ENCODE results near the gene ARHGEF40. TPM values are rescaled to one million over a fixed set of nuclear protein-coding genes. Genes with fewer than 3 reads are reported as not detected.

Gene ARHGEF40
- total RNA-seq, 8 experiments from 2014 or later = 15.0 to 61.4 (median 24.8) TPM

DNA sequence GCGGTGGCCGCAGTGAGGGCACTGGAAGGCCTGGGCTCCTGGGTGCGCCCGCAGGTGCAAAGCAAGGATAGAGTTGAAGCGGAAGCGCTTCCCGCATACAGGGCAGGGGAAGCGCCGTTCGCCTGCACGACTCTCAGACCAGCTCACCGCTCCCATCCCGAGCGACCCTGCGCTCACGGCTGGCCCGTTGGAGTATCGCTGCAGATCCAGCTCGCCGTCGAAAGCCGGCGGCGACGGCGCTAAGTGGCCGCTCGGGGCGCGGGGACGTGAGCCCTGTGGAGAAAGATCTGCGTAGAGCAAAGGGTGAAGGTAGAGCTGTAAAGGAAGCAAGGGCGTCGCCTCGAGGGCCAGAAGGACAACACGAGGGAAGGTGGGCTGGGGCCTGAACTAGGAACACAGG lies 22.9 kb downstream of the ARHGEF40 start:
- Histone ChIP-seq H3K27ac (peak overlapping the region in 1 of 2 donors; percentile 24), H3K4me1 (replicated peaks in 1 of 2) (peaks cover 48 to 49% of the 10 kb centered on the region in 2 donors), H3K4me3 (no peak overlapping the region)
- 53 to 100% (median 80%) methylated on average over 2 to 20 of the region's 36 CpGs; no CpG with 5 or more reads in 3 of the 10 experiments for WGBS, 10 experiments
- no peak for ATAC-seq (replicated peaks in 6 of 8)
- in situ Hi-C loops (cut with MboI; ENCODE audit: low pct_unique_long_range_greater_than_20kb in 2 of 9, low sequenced_read_pairs in 9 of 9, unreplicated experiment in 9 of 9) = no loop called here

DNA sequence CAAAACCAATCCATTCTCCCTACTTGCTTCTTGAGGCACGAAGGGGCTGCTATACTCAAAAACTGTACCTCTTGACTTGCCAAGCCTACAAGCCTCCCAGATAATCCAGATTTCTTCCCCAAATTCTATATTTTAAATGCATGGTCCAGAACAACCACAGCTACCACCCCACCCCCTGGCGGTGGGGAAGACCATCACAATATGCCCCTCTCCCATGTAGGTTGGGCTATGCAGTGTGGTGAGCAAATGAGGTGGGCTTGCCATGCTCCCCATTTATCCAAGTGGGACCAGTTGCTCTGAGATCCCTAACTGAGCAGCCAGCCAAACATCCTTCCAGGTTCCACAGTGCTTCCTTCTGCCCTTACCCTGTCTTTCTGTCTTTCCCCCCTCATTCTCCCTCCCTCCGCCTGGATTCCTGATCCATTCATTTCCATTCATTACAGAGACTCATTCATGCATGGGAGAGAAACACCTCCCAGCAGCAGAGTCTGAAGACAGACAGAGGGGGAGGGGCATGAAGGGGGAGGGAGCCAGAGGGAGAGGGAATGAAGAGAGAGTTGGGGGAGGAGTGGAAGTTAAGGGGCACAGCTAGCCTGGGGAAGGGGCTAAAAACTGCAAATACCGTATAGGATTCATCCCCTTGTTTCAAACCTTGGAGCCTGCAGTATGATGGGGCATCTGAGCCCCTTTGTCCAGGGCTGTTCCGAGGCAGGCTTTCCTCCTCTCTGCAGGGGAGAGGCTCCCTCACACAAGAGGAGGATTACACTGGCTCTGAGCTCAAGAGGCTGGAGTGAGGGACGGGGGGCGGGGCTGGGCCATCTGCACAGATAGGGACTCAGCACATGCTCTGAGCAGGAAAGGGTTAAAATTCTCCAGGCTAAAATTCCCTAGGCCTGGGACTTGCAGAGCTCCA lies 23.9 kb downstream of the ARHGEF40 start:
- peak overlapping the region; percentile 47 to 86 for H3K27ac ChIP-seq
- peak; percentile 24 to 81 (median 76) for ATAC-seq (replicated peaks in 6 of 8)
- peak overlapping the region; percentile 13 to 31 (median 25) for H3K4me3 ChIP-seq
- H3K4me1 ChIP-seq (replicated peaks in 1 of 2) = peaks cover 44 to 45% of the 10 kb centered on the region in 2 donors
- in situ Hi-C loops (cut with MboI; ENCODE audit: low pct_unique_long_range_greater_than_20kb in 2 of 9, low sequenced_read_pairs in 9 of 9, unreplicated experiment in 9 of 9) = no loop called here
- WGBS, 10 experiments = 0 to 67% (median 20%) methylated on average over 1 to 2 of the region's 7 CpGs; no CpG with 5 or more reads in 5 of the 10 experiments

DNA sequence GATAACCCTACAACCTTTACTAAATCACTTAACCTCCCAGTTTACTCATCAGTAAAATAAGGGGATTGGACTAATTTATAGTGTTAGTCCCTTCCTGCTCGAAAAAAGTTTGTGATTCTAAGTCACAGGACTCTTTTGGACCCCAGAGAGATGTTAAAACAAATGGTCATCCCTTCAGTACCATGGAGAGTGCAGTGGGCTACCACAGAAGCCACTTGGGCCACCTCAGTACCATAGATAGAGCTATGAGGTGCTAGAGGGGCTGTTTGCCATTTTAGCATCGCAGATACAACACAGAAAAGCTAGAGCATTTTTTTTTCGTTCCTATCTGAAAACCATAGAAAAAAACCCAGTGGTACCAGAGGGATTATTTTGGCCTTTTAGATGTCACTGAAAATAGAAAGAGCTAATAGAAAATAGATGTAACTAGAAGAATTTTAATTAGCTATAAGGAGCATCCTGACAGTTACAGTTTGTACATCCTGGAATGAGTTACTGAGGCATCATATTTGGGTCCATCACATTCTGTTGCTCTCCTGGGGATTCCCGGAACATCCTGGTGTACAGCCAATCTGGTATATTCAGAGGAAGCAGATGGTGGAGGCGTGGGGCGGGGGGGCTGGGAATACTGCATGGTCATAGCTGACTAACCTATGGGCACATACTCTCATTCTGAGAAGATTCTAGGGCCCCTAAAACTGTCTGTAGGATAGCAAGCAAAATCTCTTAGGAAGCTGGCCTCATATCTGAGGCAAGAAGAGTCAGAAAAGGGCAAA lies 25.5 kb downstream of the ARHGEF40 start:
- peak overlapping the region in 1 of 2 donors; percentile 30 for H3K27ac ChIP-seq
- in situ Hi-C loops (cut with MboI; ENCODE audit: low pct_unique_long_range_greater_than_20kb in 2 of 9, low sequenced_read_pairs in 9 of 9, unreplicated experiment in 9 of 9) = no loop called here
- peaks cover 51 to 52% of the 10 kb centered on the region in 2 donors for H3K4me1 ChIP-seq (replicated peaks in 1 of 2)
- ATAC-seq (replicated peaks in 6 of 8) = peak in 1 of 8 experiments; percentile 22
- H3K4me3 ChIP-seq = no peak overlapping the region
- 19 to 90% (median 66%) methylated on average over 1 to 3 of the region's 6 CpGs; no CpG with 5 or more reads in 1 of the 10 experiments for WGBS, 10 experiments

DNA sequence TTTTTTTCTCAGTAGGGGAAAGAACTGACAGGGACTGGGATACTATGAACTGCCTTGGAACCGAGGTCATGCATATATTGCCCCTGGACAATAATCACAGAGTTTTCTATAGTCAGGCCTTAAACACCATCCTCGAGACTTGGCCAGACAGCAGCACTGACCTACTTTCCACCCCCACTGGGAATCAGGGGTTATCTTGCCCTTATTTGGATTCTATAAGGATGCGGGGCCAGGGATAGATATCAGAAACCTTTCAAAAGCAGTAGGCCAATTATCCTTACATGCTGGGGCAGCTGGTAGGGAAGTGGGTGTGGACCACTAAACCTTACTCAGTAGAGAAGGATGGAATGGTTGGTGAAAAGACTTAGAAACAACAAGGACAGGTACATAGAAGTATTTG lies 26.3 kb downstream of the ARHGEF40 start:
- peak overlapping the region; percentile 93 to 94 for H3K27ac ChIP-seq
- in situ Hi-C loops (cut with MboI; ENCODE audit: low pct_unique_long_range_greater_than_20kb in 2 of 9, low sequenced_read_pairs in 9 of 9, unreplicated experiment in 9 of 9) = no loop called here
- ATAC-seq (replicated peaks in 6 of 8) = no peak
- peaks cover 51 to 52% of the 10 kb centered on the region in 2 donors for H3K4me1 ChIP-seq (replicated peaks in 1 of 2)
- 50 to 100% (median 80%) methylated on average over 1 to 3 of the region's 3 CpGs; no CpG with 5 or more reads in 1 of the 10 experiments for WGBS, 10 experiments
- H3K4me3 ChIP-seq = no peak overlapping the region

DNA sequence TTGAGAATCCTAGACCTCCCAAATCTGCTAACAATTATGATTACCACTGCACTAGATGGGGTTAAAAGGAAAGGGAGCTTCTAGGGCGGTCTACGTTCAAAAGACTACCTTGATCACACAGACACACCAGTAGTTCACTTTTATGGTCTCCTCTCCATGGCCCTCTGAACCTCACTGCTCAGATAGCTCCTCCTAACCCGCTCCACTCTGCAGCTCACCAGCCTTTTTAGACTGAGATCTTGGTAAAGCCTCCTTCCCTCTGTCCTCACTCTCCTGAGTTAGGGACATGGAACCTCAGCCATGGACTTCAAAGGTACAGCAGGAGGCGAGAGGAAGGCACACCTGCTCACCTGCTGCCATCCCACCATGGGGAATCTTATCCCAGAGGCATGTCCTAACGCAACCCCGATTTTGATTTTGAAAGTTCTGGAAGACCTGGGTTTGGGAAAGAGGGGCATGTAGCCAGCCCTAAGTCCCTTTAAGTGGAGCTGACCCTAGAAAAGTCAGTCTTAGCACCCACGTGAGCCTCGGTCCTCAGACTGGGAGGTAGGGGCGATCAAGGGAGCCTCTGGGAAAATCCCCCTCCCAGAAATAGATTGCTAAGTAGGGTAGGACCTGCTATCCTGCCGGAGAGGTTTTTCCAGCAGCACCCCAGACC lies 27.0 kb downstream of the ARHGEF40 start:
- peak in 4 of 8 experiments; percentile 1 to 5 (median 2) for ATAC-seq (replicated peaks in 6 of 8)
- peak overlapping the region; percentile 93 to 94 for H3K27ac ChIP-seq
- in situ Hi-C loops (cut with MboI; ENCODE audit: low pct_unique_long_range_greater_than_20kb in 2 of 9, low sequenced_read_pairs in 9 of 9, unreplicated experiment in 9 of 9) = no loop called here
- peaks cover 50 to 52% of the 10 kb centered on the region in 2 donors for H3K4me1 ChIP-seq (replicated peaks in 1 of 2)
- WGBS, 10 experiments = 3 to 75% (median 24%) methylated on average over 1 to 6 of the region's 10 CpGs; no CpG with 5 or more reads in 3 of the 10 experiments
- peak overlapping the region; percentile 49 to 92 (median 56) for H3K4me3 ChIP-seq

DNA sequence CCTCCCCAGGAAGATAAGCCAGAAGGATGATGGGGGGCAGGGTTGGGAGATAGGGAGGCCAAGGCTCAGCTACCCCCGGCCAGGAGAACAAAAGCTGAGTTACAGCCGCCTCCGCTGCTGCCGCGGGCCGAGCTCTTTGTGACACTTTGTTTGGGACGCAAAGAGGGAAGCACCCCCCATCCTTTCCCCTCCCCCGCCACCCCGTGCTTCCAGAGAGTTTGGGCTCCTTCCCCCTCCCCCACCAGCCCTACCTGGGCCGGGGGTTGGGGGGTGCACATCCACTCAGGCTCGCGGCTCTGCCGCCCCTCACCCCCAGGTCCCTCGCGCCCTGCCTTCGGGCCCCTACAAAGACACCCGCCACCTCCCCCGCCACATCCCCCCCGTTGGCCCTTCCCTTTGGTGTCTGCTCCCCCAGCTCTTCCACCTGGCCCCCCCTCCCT lies 27.6 kb downstream of the ARHGEF40 start:
- H3K4me3 ChIP-seq = peak overlapping the region; percentile 49 to 92 (median 56)
- ATAC-seq (replicated peaks in 6 of 8) = peak in 5 of 8 experiments; percentile 5 to 20 (median 18)
- peaks cover 49 to 55% of the 10 kb centered on the region in 2 donors for H3K4me1 ChIP-seq (replicated peaks in 1 of 2)
- H3K27ac ChIP-seq = peak overlapping the region; percentile 93 to 94
- in situ Hi-C loops (cut with MboI; ENCODE audit: low pct_unique_long_range_greater_than_20kb in 2 of 9, low sequenced_read_pairs in 9 of 9, unreplicated experiment in 9 of 9) = no loop called here
- 0 to 20% methylated on average over 1 to 3 of the region's 19 CpGs; no CpG with 5 or more reads in 8 of the 10 experiments for WGBS, 10 experiments

DNA sequence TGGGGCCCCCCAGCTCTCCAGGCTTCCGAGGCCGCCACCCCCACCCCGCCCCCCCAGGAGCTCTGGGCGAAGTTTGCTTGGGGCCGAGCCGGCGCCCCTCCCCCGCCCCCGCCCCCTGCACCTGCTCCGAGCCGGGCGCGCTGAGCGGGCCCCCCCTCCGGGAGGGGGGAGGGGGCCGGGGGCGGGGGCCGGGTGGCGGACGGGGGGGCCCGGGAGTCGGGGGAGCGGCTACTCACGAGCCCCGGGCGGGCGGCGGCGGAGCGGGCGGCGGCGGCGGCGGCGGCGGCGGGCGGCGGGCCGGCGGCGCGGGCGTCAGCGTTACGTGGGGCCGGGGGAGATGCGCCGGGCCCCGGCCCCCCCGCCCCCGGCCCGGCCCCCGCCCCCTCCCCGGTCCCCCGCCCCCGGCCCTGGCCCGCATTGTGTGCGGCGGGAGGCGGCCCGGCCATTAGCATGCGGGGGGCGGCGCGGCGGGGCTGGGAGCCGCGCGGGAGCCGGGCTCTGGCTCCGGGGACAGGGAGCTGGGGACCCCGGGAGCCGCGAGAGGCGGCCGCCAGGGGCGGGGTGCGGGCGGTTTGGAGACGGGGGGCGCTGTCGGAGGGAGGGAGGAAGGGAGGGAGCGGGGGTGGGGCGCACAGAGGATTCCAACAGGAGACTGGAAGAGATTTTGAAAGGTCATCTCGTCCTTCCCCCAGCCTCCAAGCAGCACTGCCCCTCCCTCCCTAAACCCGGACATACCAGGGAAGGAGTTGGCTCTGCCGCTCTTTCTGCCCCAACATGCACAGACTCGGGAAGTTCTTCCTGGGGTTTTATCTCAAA lies 28.2 kb downstream of the ARHGEF40 start, which contains the start of gene ZNF219:
Gene ZNF219 (minus strand): TSS at position 580 of the 816 bp plus-strand sequence. CDS start 5,064 bp downstream, outside the sequence.
- Histone ChIP-seq H3K27ac (peak within 1 kb of the TSS; percentile 93 to 94), H3K4me3 (peak within 1 kb of the TSS; percentile 49 to 92 (median 56)), H3K4me1 (replicated peaks in 1 of 2) (peaks cover 47 to 53% of the 10 kb centered on the region in 2 donors)
- in situ Hi-C loops (cut with MboI; ENCODE audit: low pct_unique_long_range_greater_than_20kb in 2 of 9, low sequenced_read_pairs in 9 of 9, unreplicated experiment in 9 of 9) = no loop called here
- 0% methylated on average over 1 to 3 of the region's 90 CpGs; no CpG with 5 or more reads in 6 of the 10 experiments for WGBS, 10 experiments
- ATAC-seq (replicated peaks in 6 of 8) = peak; percentile 15 to 66 (median 52)

DNA sequence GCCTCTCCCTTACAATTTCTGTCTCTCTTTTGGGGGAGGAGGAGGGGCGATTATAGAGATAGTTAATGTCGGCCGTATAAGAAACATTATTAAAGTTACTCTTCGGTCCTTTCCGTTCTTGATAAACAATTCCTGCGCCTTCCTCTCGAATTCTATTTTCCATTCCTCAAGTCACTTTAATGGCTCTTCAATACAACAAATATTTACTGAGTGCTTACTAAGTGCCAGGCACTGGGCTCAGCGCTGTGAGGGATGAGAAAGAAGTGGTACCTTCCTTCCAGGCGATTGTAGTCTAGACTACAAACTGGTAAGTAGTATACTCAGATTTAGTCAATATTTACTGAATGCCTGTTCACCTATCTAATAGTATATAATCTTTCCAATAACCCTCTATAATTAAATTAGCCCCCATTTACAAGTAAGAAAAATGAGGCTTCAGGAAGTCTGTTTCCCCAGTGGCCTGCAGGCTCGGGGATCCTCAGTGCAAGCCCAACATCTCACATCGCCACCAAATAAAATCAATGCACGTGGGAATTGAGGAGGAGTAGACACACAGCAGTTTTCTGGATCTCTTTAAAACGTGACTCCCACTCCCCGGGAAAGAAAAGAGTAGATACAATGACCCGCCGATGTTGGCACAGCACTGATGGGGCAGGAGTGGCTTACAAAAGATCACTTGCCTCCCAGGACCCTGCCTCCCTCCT lies 28.9 kb downstream of the ARHGEF40 start:
- in situ Hi-C loops (cut with MboI; ENCODE audit: low pct_unique_long_range_greater_than_20kb in 2 of 9, low sequenced_read_pairs in 9 of 9, unreplicated experiment in 9 of 9) = no loop called here
- H3K4me1 ChIP-seq (replicated peaks in 1 of 2) = peaks cover 40 to 45% of the 10 kb centered on the region in 2 donors
- 0 to 23% (median 8%) methylated on average over 3 to 12 of the region's 16 CpGs for WGBS, 10 experiments
- peak overlapping the region; percentile 93 to 94 for H3K27ac ChIP-seq
- ATAC-seq (replicated peaks in 6 of 8) = no peak
- peak overlapping the region; percentile 49 to 92 (median 56) for H3K4me3 ChIP-seq

DNA sequence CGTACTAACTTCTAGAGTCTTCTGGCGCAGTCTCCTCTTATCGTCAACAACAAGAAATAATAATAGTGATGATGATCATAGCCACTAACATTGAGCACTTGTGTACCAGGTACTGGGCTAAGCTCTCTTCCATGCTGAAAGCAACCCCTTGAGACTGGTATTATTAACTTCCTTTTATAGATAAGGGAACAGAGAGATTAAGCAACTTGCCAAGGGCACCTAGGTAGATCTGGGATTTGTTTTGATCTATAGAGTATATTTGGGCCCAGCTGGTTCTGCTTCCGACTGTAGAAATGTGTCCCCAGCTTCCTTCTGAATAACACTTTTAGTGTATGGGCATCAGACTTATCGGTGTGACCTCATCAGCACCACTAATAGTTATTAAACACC lies 29.5 kb downstream of the ARHGEF40 start:
- in situ Hi-C loops (cut with MboI; ENCODE audit: low pct_unique_long_range_greater_than_20kb in 2 of 9, low sequenced_read_pairs in 9 of 9, unreplicated experiment in 9 of 9) = no loop called here
- H3K4me1 ChIP-seq (replicated peaks in 1 of 2) = peaks cover 41 to 43% of the 10 kb centered on the region in 2 donors
- 52 to 100% (median 92%) methylated on average over 1 to 3 of the region's 5 CpGs; no CpG with 5 or more reads in 4 of the 10 experiments for WGBS, 10 experiments
- H3K4me3 ChIP-seq = peak overlapping the region in 2 of 5 donors; percentile 49 to 80
- no peak for ATAC-seq (replicated peaks in 6 of 8)
- H3K27ac ChIP-seq = no peak overlapping the region

DNA sequence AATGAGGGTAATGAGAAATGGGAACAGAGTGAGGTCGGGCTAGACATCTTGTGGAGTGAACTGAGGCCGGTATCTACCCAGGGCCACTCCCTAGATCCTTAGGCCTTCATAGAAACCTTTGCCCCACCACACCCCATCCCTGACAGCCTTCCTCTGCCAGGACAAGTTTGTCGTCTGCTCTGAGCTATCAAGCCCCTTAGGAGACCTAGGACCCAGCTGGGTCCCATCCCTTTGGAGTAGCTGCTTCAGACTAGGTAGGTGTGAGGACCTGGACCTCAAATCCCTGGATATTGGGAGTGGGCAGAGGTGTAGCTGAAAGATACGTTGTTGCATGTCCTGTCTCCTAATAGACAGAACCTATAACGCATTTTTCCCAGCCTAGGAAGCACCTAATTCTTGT lies 30.8 kb downstream of the ARHGEF40 start, which contains the start of gene TMEM253:
Gene TMEM253 (plus strand): TSS at position 136 of the 400 bp plus-strand sequence. CDS start 278 bp downstream, outside the sequence.
- 83 to 100% (median 92%) methylated on average over 1 to 4 of the region's 5 CpGs; no CpG with 5 or more reads in 3 of the 10 experiments for WGBS, 10 experiments
- in situ Hi-C loops (cut with MboI; ENCODE audit: low pct_unique_long_range_greater_than_20kb in 2 of 9, low sequenced_read_pairs in 9 of 9, unreplicated experiment in 9 of 9) = loop anchor here in 1 of 9 experiments (25.0 kb wide), 1 partner anchor 89 kb away; no protein-coding TSS in a partner anchor
- H3K27ac ChIP-seq = no peak within 1 kb of the TSS
- no peak within 1 kb of the TSS for H3K4me3 ChIP-seq
- ATAC-seq (replicated peaks in 6 of 8) = no peak
- peaks cover 36 to 37% of the 10 kb centered on the region in 2 donors for H3K4me1 ChIP-seq (replicated peaks in 1 of 2)

Measured in motor neuron (in vitro differentiated cells).